Pancreas (tissue), 10 donors: ENCODE results near the gene PLD1. TPM values are rescaled to one million over a fixed set of nuclear protein-coding genes. Genes with fewer than 3 reads are reported as not detected.

Experiments
- ATAC-seq, 4 donors: fragments of 200-7000 bp; cut with Tn5 transposase; one replicate each; pipeline versions ENCODE4 v1.8.0 to v1.9.1; 2020; ENCODE audit warnings: mild to moderate bottlenecking in 4 of 4, moderate library complexity in 4 of 4
- DNase-seq, 6 donors: peaks; one replicate each; pipeline ENCODE4 v3.0.0-alpha.2; 2020
- FAIRE-seq: peaks from 2 replicates; lab custom pipeline; 2012; peaks lifted over from hg19 to GRCh38; lab: Jason Lieb, UNC
- H3K27ac ChIP-seq, 4 donors: fragments of 200-600 bp; sonication (generic); 1 replicate in 3 of 4; 2 replicates in 1 of 4; pipeline versions ENCODE4 v1.5.0 to v1.8.0; 2020
- H3K27me3 ChIP-seq, 4 donors: fragments of 200-600 bp; one replicate each; pipeline ENCODE4 v1.8.0; 2021
- H3K36me3 ChIP-seq, 3 donors: fragments of 200-600 bp; sonication (generic) in 1 of 3; one replicate each; pipeline versions ENCODE4 v1.5.0 to v1.8.0; 2020 to 2021
- H3K4me1 ChIP-seq, 3 donors: fragments of 200-600 bp; one replicate each; pipeline ENCODE4 v1.8.0; 2021
- H3K4me3 ChIP-seq, 4 donors: fragments of 200-600 bp; sonication (generic) in 2 of 4; one replicate each; pipeline versions ENCODE4 v1.5.0 to v1.8.0; 2020 to 2021
- H3K9me3 ChIP-seq, 4 donors: fragments of 200-600 bp; one replicate each; pipeline ENCODE4 v1.8.0; 2021
- WGBS, 2 donors: extraction: QIAGEN DNeasy Blood & Tissue Kit; methylation state at CpG; one replicate each; pipeline ENCODE4 v1.1.7; 2013; 5-methylcytosine and 5-hydroxymethylcytosine counted together
- intact Hi-C, 3 donors: fragments of 100-400 bp; cut with DNase I; formaldehyde crosslinking; loops; one replicate each; pipeline versions ENCODE4 v1.11.1 to v1.14.2; 2022
- polyA plus RNA-seq, 2 donors: library from polyadenylated mRNA; stranded (reverse); fragments of 200-250 nt; gene quantifications; one replicate each; pipeline ENCODE4 v1.2.3, GENCODE V29; 2013
- total RNA-seq, 6 donors: library from RNA; stranded (reverse); fragmentation: NEBNext Ultra II Directional in 4 of 6; extraction: Animal tissue kit (Norgen Biotek cat#: 25700) in 4 of 6; gene quantifications; one replicate each; pipeline versions ENCODE4 v1.2.1 to v1.2.4, GENCODE V29; 2021 to 2023
- TF ChIP-seq, protein P1 (sequence below), 4 donors: fragments of 200-600 bp; sonication (generic) in 3 of 4; IDR thresholded peaks; one replicate each; pipeline versions ENCODE4 v1.5.0 to v1.8.0; 2021; ENCODE audit warnings: antibody characterized with exemption in 4 of 4
- donor health status: healthy with polysubstance abuse.
- donor health status: DM: no; HTN: no; CAD: no; lungs with moderate emphysema.
- donor health status: DM: no; HTN: no; CAD: no.
- donor health status: control.
- donor health status: control.
- donor health status: Bipolar disorder and iron deficiency.
- donor health status: DM: yes; HTN: yes; CAD: no.
- donor health status: DM: no; HTN: no; CAD: no.
- donor health status: DM: no; HTN: no; CAD: no.
- donor health status: DM: yes; HTN: yes; CAD: no.

PLD1 gene
- total and polyA plus RNA-seq, 8 donors: 14.7 to 62.1 (median 33.7) TPM

GRCh38 chr3:171796625-171797264 is 13.5 kb downstream of the PLD1 start:
- TF ChIP-seq, protein P1, sequence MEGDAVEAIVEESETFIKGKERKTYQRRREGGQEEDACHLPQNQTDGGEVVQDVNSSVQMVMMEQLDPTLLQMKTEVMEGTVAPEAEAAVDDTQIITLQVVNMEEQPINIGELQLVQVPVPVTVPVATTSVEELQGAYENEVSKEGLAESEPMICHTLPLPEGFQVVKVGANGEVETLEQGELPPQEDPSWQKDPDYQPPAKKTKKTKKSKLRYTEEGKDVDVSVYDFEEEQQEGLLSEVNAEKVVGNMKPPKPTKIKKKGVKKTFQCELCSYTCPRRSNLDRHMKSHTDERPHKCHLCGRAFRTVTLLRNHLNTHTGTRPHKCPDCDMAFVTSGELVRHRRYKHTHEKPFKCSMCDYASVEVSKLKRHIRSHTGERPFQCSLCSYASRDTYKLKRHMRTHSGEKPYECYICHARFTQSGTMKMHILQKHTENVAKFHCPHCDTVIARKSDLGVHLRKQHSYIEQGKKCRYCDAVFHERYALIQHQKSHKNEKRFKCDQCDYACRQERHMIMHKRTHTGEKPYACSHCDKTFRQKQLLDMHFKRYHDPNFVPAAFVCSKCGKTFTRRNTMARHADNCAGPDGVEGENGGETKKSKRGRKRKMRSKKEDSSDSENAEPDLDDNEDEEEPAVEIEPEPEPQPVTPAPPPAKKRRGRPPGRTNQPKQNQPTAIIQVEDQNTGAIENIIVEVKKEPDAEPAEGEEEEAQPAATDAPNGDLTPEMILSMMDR (IDR thresholded peaks at IDR 0.05): no peak
- FAIRE-seq (no peak), ATAC-seq (no peak)

DNA sequence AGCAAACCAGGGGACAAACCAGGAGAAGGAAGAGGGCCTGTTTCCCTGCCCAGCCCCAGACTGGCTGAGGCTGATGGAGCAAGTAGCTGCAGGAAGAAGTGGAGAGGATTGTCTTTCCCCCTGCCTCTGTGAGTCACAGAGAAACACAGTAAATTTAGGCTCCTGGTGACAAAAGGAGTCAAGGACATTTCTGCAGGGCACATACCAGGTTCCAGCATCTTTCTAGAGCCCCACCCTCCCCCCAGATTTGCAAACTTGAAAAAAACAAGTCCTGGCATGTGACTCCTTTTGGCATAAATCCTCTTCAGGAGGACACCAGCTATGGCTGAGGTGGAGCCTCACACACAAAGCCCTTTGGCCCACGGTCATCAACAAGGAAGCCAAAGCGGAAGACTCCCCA is 17.8 kb downstream of the PLD1 start:
- WGBS, 2 donors: 88 to 90% methylated on average over 2 of the region's 2 CpGs
- TF ChIP-seq, protein P1 (IDR thresholded peaks at IDR 0.05): no peak
- Histone ChIP-seq H3K4me1 (no peaks in the 10 kb centered on the region), H3K27me3 (no peaks in the 10 kb centered on the region), H3K4me3 (no peak overlapping the region), H3K36me3 (no peaks in the 10 kb centered on the region), H3K9me3 (no peaks in the 10 kb centered on the region), H3K27ac (no peak overlapping the region)
- ATAC-seq (no peak), DNase-seq (no peak), FAIRE-seq (no peak)
- intact Hi-C loops: no loop called here

More at GRCh38 chr3:171796625-171797264, 13.5 kb downstream of the PLD1 start:
- Histone ChIP-seq H3K27ac (no peak overlapping the region), H3K4me3 (no peak overlapping the region), H3K27me3 (no peaks in the 10 kb centered on the region), H3K36me3 (no peaks in the 10 kb centered on the region), H3K9me3 (no peaks in the 10 kb centered on the region), H3K4me1 (peaks cover 0 to 3% (median under 1%) of the 10 kb centered on the region in 3 donors)
- no peak for DNase-seq
- WGBS, 2 donors: 92 to 95% methylated on average over 4 of the region's 4 CpGs
- intact Hi-C loops: no loop called here

- TF ChIP-seq, protein P1 (IDR thresholded peaks at IDR 0.05): no peak
- peak in 3 of 4 donors; percentile 18 to 76 (median 70) for ATAC-seq
- no peak for FAIRE-seq
- Histone ChIP-seq H3K9me3 (no peaks in the 10 kb centered on the region), H3K4me3 (no peak overlapping the region), H3K36me3 (no peaks in the 10 kb centered on the region), H3K4me1 (no peaks in the 10 kb centered on the region), H3K27ac (peak overlapping the region in 2 of 4 donors; percentile 16 to 34), H3K27me3 (no peaks in the 10 kb centered on the region)
- intact Hi-C loops: no loop called here
- no peak for DNase-seq
- WGBS, 2 donors: 64 to 67% methylated on average over 5 of the region's 5 CpGs
Observed at GRCh38 chr3:171791692-171792076, 18.6 kb downstream of the PLD1 start.

- WGBS, 2 donors: 61 to 73% methylated on average over 5 of the region's 5 CpGs
- peak overlapping the region in 2 of 4 donors; percentile 16 to 34 for H3K27ac ChIP-seq
Observed at GRCh38 chr3:171790898-171791691, 19.2 kb downstream of the PLD1 start.

More at GRCh38 chr3:171790898-171791691, 19.2 kb downstream of the PLD1 start:
- no peaks in the 10 kb centered on the region for H3K27me3 ChIP-seq
- TF ChIP-seq, protein P1 (IDR thresholded peaks at IDR 0.05): no peak
- peak in 2 of 4 donors; percentile 28 to 35 for ATAC-seq
- FAIRE-seq: no peak
- H3K4me1 ChIP-seq: no peaks in the 10 kb centered on the region
- intact Hi-C loops: no loop called here
- no peak for DNase-seq
- no peak overlapping the region for H3K4me3 ChIP-seq
- H3K36me3 ChIP-seq: no peaks in the 10 kb centered on the region
- no peaks in the 10 kb centered on the region for H3K9me3 ChIP-seq
